IMR-90 (cell line): ENCODE results near the gene SCCPDH. TPM values are rescaled to one million over a fixed set of nuclear protein-coding genes. Genes with fewer than 3 reads are reported as not detected.

Experiments used
- ATAC-seq: fragments of 200-7000 bp; cut with Tn5 transposase; 2 replicates; pipeline ENCODE4 v1.9.1; 2020; ENCODE audit warnings: low read depth, mild to moderate bottlenecking, moderate library complexity
- BruUV-seq: library from RNA; stranded (reverse); fragments of 400-500 nt; replicated peaks from 2 replicates; lab custom pipeline; 2021; lab: Mats Ljungman, UMichigan
- CTCF ChIA-PET: fragments of 300-600 bp; formaldehyde crosslinking; extraction: SDS; loops from one replicate; lab custom pipeline; 2021; ENCODE audit warnings: antibody characterized with exemption; lab: Yijun Ruan, JAX
- POLR2A ChIA-PET: fragments of 300-600 bp; sonication (Branson Sonifier 250); formaldehyde crosslinking; loops from one replicate; lab custom pipeline; 2022; ENCODE audit warnings: antibody characterized with exemption; ENCODE audit not compliant: unreplicated experiment; lab: Charles Lee
- DNase-seq: peaks from one replicate; pipeline ENCODE4 v3.0.0; 2013
- H2AFZ ChIP-seq: replicated peaks from 2 replicates; pipeline ENCODE3; 2013; ENCODE audit warnings: low read length, mild to moderate bottlenecking; ENCODE audit not compliant: poor library complexity
- H2AK5ac ChIP-seq: 2 replicates; pipeline ENCODE4 v1.6.1; 2013; ENCODE audit warnings: low read depth, low read length, inconsistent platforms
- H2AK9ac ChIP-seq: replicated peaks from 2 replicates; pipeline ENCODE3; 2013; ENCODE audit warnings: mild to moderate bottlenecking, low read depth, low read length, moderate library complexity; ENCODE audit not compliant: poor library complexity
- H2BK120ac ChIP-seq: 2 replicates; pipeline ENCODE4 v1.6.1; 2013; ENCODE audit warnings: low read depth, low read length, inconsistent platforms
- H2BK15ac ChIP-seq: 3 replicates; pipeline ENCODE4 v1.6.1; 2013; ENCODE audit warnings: low read depth, low read length, inconsistent platforms
- H2BK20ac ChIP-seq: 2 replicates; pipeline ENCODE4 v1.6.1; 2013; ENCODE audit warnings: low read depth, mild to moderate bottlenecking, inconsistent platforms, low read length, moderate library complexity
- H2BK5ac ChIP-seq: 2 replicates; pipeline ENCODE4 v1.6.1; 2013; ENCODE audit warnings: mild to moderate bottlenecking, low read depth, low read length, inconsistent platforms; ENCODE audit not compliant: poor library complexity, severe bottlenecking
- H3K14ac ChIP-seq: replicated peaks from 2 replicates; pipeline ENCODE4 v1.6.1; 2013; ENCODE audit warnings: low read depth, low read length, inconsistent platforms
- H3K18ac ChIP-seq: 2 replicates; pipeline ENCODE4 v1.6.1; 2013; ENCODE audit warnings: low read depth, low read length, control low read depth
- H3K23ac ChIP-seq: 2 replicates; pipeline ENCODE4 v1.6.1; 2013; ENCODE audit warnings: low read depth, low read length, inconsistent platforms
- H3K27ac ChIP-seq: 2 replicates; pipeline ENCODE4 v1.5.1; 2013; ENCODE audit warnings: mild to moderate bottlenecking, control low read depth, low read length; ENCODE audit not compliant: insufficient read depth
- H3K27me3 ChIP-seq: 2 replicates; pipeline ENCODE4 v1.6.1; 2013; ENCODE audit warnings: low read length; ENCODE audit not compliant: control insufficient read depth, insufficient read depth
- H3K36me3 ChIP-seq: 2 replicates; pipeline ENCODE4 v1.6.1; 2013; ENCODE audit warnings: low read length, mixed read lengths; ENCODE audit not compliant: control insufficient read depth, insufficient read depth
- H3K4ac ChIP-seq: 2 replicates; pipeline ENCODE4 v1.6.1; 2013; ENCODE audit warnings: low read depth, low read length, inconsistent platforms
- H3K4me1 ChIP-seq: 2 replicates; pipeline ENCODE4 v1.6.1; 2013; ENCODE audit warnings: low read length, mixed read lengths; ENCODE audit not compliant: control insufficient read depth, insufficient read depth
- H3K4me2 ChIP-seq: 2 replicates; pipeline ENCODE4 v1.6.1; 2013; ENCODE audit warnings: low read depth, mild to moderate bottlenecking, control low read depth, low read length, moderate library complexity
- H3K4me3 ChIP-seq: 2 replicates; pipeline ENCODE4 v1.5.1; 2013; ENCODE audit warnings: low read depth, mild to moderate bottlenecking, control low read depth, low read length, moderate library complexity; ENCODE audit not compliant: insufficient read depth
- H3K56ac ChIP-seq: 2 replicates; pipeline ENCODE4 v1.6.1; 2013; ENCODE audit warnings: low read length, inconsistent platforms; ENCODE audit not compliant: insufficient read depth; ENCODE audit errors: extremely low read depth
- H3K79me1 ChIP-seq, 2 experiments: 2 replicates each; pipeline ENCODE4 v1.6.1; 2013; ENCODE audit warnings: low read length in 2 of 2, inconsistent platforms in 1 of 2, low read depth in 1 of 2
- H3K9ac ChIP-seq: 2 replicates; pipeline ENCODE4 v1.6.1; 2013; ENCODE audit warnings: low read depth, low read length, control low read depth
- H3K9me1 ChIP-seq: 2 replicates; pipeline ENCODE4 v1.6.1; 2013; ENCODE audit warnings: low read length, inconsistent platforms; ENCODE audit not compliant: insufficient read depth
- H3K9me3 ChIP-seq: 2 replicates; pipeline ENCODE4 v1.6.1; 2013; ENCODE audit warnings: low read length; ENCODE audit not compliant: control insufficient read depth, insufficient read depth
- H4K20me1 ChIP-seq: 2 replicates; pipeline ENCODE4 v1.6.1; 2013; ENCODE audit warnings: low read length, inconsistent platforms; ENCODE audit not compliant: insufficient read depth
- H4K5ac ChIP-seq: 2 replicates; pipeline ENCODE4 v1.6.1; 2013; ENCODE audit warnings: mild to moderate bottlenecking, low read depth, low read length, control low read depth
- H4K8ac ChIP-seq, 2 experiments: 2 replicates each; pipeline ENCODE4 v1.6.1; 2013; ENCODE audit warnings: low read depth in 2 of 2, low read length in 2 of 2, control low read depth in 1 of 2, inconsistent platforms in 1 of 2
- H4K91ac ChIP-seq: 2 replicates; pipeline ENCODE4 v1.6.1; 2013; ENCODE audit warnings: low read depth, low read length, inconsistent platforms; ENCODE audit not compliant: insufficient read depth
- CHD1 ChIP-seq: IDR thresholded peaks from 2 replicates; pipeline ENCODE4 v1.6.1; 2012; ENCODE audit warnings: low read depth, low read length, improper control_type of control experiment
- MAFK ChIP-seq: IDR thresholded peaks from 2 replicates; pipeline ENCODE4 v1.6.1; 2012; ENCODE audit warnings: low read depth, low read length, improper control_type of control experiment
- MAZ ChIP-seq: IDR thresholded peaks from 2 replicates; pipeline ENCODE4 v1.6.1; 2012; ENCODE audit warnings: low read depth, mild to moderate bottlenecking, low read length, improper control_type of control experiment, moderate library complexity, borderline replicate concordance
- POLR2A ChIP-seq: IDR thresholded peaks from 2 replicates; pipeline ENCODE4 v1.6.1; 2012; ENCODE audit warnings: mild to moderate bottlenecking, low read depth, low read length
- SMC3 ChIP-seq: fragments of 150-350 bp; IDR thresholded peaks from 2 replicates; pipeline ENCODE4 v1.6.1; 2016; ENCODE audit warnings: low read depth, mild to moderate bottlenecking, antibody characterized with exemption, low read length, moderate library complexity
- WGBS, 2 experiments: methylation state at CpG; one replicate each; pipeline versions ENCODE4 v1.1.5 to v1.1.7; 2013; ENCODE audit warnings: missing lambda C conversion rate in 2 of 2; ENCODE audit not compliant: insufficient read length in 1 of 2; ENCODE audit errors: extremely low coverage in 2 of 2; 5-methylcytosine and 5-hydroxymethylcytosine counted together
- dilution Hi-C: fragments of 300-500 bp; cut with HindIII; formaldehyde crosslinking; loops from one replicate; pipeline ENCODE4 v1.14.3; 2018; ENCODE audit warnings: low sequenced_read_pairs; ENCODE audit not compliant: unreplicated experiment
- in situ Hi-C: fragments of 300-500 bp; cut with MboI; formaldehyde crosslinking; loops from 3 replicates; pipeline ENCODE4 v1.14.3; 2019; ENCODE audit warnings: low sequenced_read_pairs, inconsistent platforms, mixed read lengths
- intact Hi-C: fragments of 100-400 bp; cut with micrococcal nuclease; formaldehyde crosslinking; loops from 2 replicates; pipeline ENCODE4 v1.10.0; 2022
- polyA plus RNA-seq, 3 experiments: library from polyadenylated mRNA; depleted of rRNA; stranded (reverse); fragments of >200 nt; gene quantifications; 2 replicates each; pipeline ENCODE4 v1.2.3, GENCODE V29; 2012; ENCODE audit warnings: low replicate concordance in 1 of 3
- total RNA-seq: library from RNA; depleted of rRNA; stranded (reverse); fragments of >200 nt; gene quantifications from 2 replicates; pipeline ENCODE4 v1.2.3, GENCODE V29; 2012

The SCCPDH gene
- total and polyA plus RNA-seq, 2 of the 4 experiments (the other 2 are of a cell fraction) = 26.9 to 37.8 TPM

- in situ Hi-C loops = loop anchor here (25.0 kb wide), 1 partner anchor 1533 kb away; the partner anchor contains the start of gene KIF26B
- H3K4me1 ChIP-seq = no peaks in the 10 kb centered on the region
- no peak overlapping the region for H2AK5ac ChIP-seq
- no peak overlapping the region for H2BK5ac ChIP-seq
- no peaks in the 10 kb centered on the region for H3K36me3 ChIP-seq
- no peak overlapping the region for H2AK9ac ChIP-seq
- H3K79me1 ChIP-seq = no peaks in the 10 kb centered on the region
- no TSS peak for BruUV-seq
- no peak overlapping the region for H2AFZ ChIP-seq
- 0 out of 2 replicates have a peak, but pooled peaks cover 3% of the 10 kb centered on the region for H3K9me3 ChIP-seq
- H3K14ac ChIP-seq = no peak overlapping the region
- WGBS, 2 experiments = no CpG with 5 or more reads among the region's 3 CpGs
- ATAC-seq (no peak), DNase-seq (peak; percentile 41)
- intact Hi-C loops = no loop called here
- dilution Hi-C loops = no loop called here
- H4K5ac ChIP-seq = no peak overlapping the region
- H2BK15ac ChIP-seq = no peak overlapping the region
- H4K8ac ChIP-seq = no peak overlapping the region
- no peak overlapping the region for H3K4me3 ChIP-seq
- no peak overlapping the region for H3K4me2 ChIP-seq
- no peak overlapping the region for H3K18ac ChIP-seq
- H3K27ac ChIP-seq = no peak overlapping the region
- ChIA-PET CTCF (no interaction called here), POLR2A (no interaction called here)
- no peaks in the 10 kb centered on the region for H3K27me3 ChIP-seq
- H3K4ac ChIP-seq = no peak overlapping the region
- no peak overlapping the region for H4K91ac ChIP-seq
- H3K56ac ChIP-seq = no peak overlapping the region
- H2BK120ac ChIP-seq = no peak overlapping the region
- no peak overlapping the region for H2BK20ac ChIP-seq
- no peak overlapping the region for H3K9ac ChIP-seq
- H3K23ac ChIP-seq = no peak overlapping the region
- no peaks in the 10 kb centered on the region for H4K20me1 ChIP-seq
- TF ChIP-seq POLR2A (no peak), MAZ (no peak), CHD1 (no peak), MAFK (no peak), SMC3 (no peak)
- H3K9me1 ChIP-seq = 0 out of 2 replicates have a peak, but pooled peaks cover 5% of the 10 kb centered on the region
Observed at GRCh38 chr1:246695136-246695535, 29.1 kb upstream of the SCCPDH start.
